SU-DHL-6 (cell line): Measurements from ENCODE around the gene TLCD4.

ENCODE experiments used
- EZH2phosphoT487 ChIP-seq: fragments of 200-600 bp; sonication (generic), shearing (Covaris generic); conservative IDR thresholded peaks from 2 replicates; pipeline ENCODE4 v1.6.1; 2018; ENCODE audit warnings: mild to moderate bottlenecking, antibody characterized with exemption, low read length, moderate library complexity, mixed read lengths
- TF ChIP-seq, protein P1 (sequence below): fragments of 200-600 bp; sonication (generic); IDR thresholded peaks from one replicate; pipeline ENCODE4 v1.5.1; 2017; ENCODE audit warnings: antibody characterized with exemption, mild to moderate bottlenecking, low read length, moderate library complexity; ENCODE audit not compliant: insufficient read depth, poor library complexity, severe bottlenecking

- TF ChIP-seq, protein P1, sequence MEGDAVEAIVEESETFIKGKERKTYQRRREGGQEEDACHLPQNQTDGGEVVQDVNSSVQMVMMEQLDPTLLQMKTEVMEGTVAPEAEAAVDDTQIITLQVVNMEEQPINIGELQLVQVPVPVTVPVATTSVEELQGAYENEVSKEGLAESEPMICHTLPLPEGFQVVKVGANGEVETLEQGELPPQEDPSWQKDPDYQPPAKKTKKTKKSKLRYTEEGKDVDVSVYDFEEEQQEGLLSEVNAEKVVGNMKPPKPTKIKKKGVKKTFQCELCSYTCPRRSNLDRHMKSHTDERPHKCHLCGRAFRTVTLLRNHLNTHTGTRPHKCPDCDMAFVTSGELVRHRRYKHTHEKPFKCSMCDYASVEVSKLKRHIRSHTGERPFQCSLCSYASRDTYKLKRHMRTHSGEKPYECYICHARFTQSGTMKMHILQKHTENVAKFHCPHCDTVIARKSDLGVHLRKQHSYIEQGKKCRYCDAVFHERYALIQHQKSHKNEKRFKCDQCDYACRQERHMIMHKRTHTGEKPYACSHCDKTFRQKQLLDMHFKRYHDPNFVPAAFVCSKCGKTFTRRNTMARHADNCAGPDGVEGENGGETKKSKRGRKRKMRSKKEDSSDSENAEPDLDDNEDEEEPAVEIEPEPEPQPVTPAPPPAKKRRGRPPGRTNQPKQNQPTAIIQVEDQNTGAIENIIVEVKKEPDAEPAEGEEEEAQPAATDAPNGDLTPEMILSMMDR = no peak
- TF ChIP-seq EZH2phosphoT487 = no peak
Observed at GRCh38 chr1:95080879-95081278, 36.3 kb upstream of the TLCD4 start.
